ENCODE data around the gene GALNT5. TPM values are rescaled to one million over a fixed set of nuclear protein-coding genes. Genes with fewer than 3 reads are reported as not detected.

GALNT5 gene
- total and polyA plus RNA-seq, 10 of the 15 experiments (the other 5 are each of a cell fraction or from before 2014, with no cell fraction given), result under 0.01 to 0.25 (median 0.03) TPM; not detected in 4

DNA sequence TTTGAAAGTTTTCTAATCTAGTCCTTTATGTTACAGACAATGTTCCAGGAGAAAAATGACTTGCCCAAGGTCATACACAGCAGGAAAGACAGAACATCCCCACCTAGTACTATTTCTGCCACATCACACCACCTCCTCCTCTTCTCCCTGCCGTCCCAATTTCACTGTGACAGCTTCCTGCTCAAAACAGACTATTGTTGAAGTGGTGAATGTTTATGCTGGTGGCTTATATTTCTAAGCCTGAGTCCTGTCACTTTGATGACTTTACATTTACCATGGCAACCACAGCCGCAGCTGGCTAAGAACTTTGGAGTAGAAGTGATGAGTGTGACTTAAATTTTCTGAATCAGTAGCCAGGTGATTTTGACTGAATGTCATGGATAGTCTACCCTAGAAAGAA is 10.0 kb downstream of the GALNT5 start (continued):
- TF ChIP-seq ZNF274 (IDR thresholded peaks at IDR 0.05; ENCODE audit: insufficient read depth, insufficient read length), result no peak

DNA sequence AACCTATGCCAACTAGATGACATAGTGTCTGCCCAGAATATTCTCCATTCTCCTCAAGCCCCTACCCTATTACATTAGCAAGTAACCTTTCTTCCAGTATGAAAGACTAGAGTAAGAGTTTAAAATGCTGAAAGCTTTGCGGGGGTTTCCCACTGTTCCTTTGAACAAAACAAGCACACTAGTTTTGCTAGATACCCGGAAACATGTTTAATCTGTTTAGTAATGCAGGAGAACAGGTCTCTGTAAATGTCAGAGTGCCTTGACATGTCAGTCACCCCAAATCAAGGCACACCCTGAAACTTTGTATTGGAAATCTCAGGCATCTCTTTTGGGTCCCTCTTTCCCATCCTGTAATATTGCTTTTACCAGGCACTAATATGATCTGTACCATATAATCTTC is 11.6 kb downstream of the GALNT5 start:
- WGBS (ENCODE audit: insufficient coverage, insufficient replicate concordance, low lambda C conversion rate, missing lambda C conversion rate), result 58% methylated on average over 2 of the region's 2 CpGs
- no peaks in the 10 kb centered on the region for H3K4me1 ChIP-seq (ENCODE audit: control insufficient read depth, insufficient read depth, low read length)
- BruUV-seq (replicated peaks), result no TSS peak
- H3K36me3 ChIP-seq (ENCODE audit: control insufficient read depth in 2 of 2, insufficient read depth in 2 of 2, low read length in 1 of 2), result no peaks in the 10 kb centered on the region
- H3K9ac ChIP-seq (ENCODE audit: control insufficient read depth, insufficient read depth, low read length), result no peak overlapping the region
- H3K27ac ChIP-seq (ENCODE audit: control insufficient read depth, insufficient read depth), result no peak overlapping the region
- ATAC-seq, result no peak
- RAD21 ChIA-PET (ENCODE audit: unreplicated experiment), result no interaction called here
- H3K4me3 ChIP-seq, result no peak overlapping the region
- no peaks in the 10 kb centered on the region for H4K20me1 ChIP-seq (ENCODE audit: control insufficient read depth, insufficient read depth)
- H2AFZ ChIP-seq (ENCODE audit: control insufficient read depth, low read depth, low read length), result no peak overlapping the region
- CTCF ChIA-PET, result no interaction called here
- no peak overlapping the region for H3K4me2 ChIP-seq (ENCODE audit: control insufficient read depth, insufficient read depth)
- H3K79me2 ChIP-seq (ENCODE audit: control insufficient read depth, insufficient read depth, low read length), result no peaks in the 10 kb centered on the region
- POLR2A ChIA-PET, result no interaction called here
- intact Hi-C loops (cut with micrococcal nuclease; ENCODE audit: unreplicated experiment) (no loop called here), in situ Hi-C loops (cut with MboI) (no loop called here)
- no peaks in the 10 kb centered on the region for H3K9me3 ChIP-seq (replicated peaks; ENCODE audit: control insufficient read depth, insufficient read depth, low read length)
- SMC1A ChIA-PET (ENCODE audit: uncharacterized antibody, unreplicated experiment), result interaction anchor here (1.5 kb wide), 1 partner anchor 8 kb away, joined by 3 read pairs; no protein-coding TSS in a partner anchor
- TF ChIP-seq MTA3 (IDR thresholded peaks at IDR 0.05; ENCODE audit: borderline replicate concordance, low read length) (no peak), RCOR1 (conservative IDR thresholded peaks at IDR 0.05; ENCODE audit: low read depth, low read length) (no peak)
- no peak for FAIRE-seq
- no peak for DNase-seq (ENCODE audit: low read depth, low spot score)
- H3K27me3 ChIP-seq (replicated peaks in 1 of 2; ENCODE audit: control insufficient read depth in 2 of 2, insufficient read depth in 2 of 2, low read length in 1 of 2), result no peaks in the 10 kb centered on the region

DNA sequence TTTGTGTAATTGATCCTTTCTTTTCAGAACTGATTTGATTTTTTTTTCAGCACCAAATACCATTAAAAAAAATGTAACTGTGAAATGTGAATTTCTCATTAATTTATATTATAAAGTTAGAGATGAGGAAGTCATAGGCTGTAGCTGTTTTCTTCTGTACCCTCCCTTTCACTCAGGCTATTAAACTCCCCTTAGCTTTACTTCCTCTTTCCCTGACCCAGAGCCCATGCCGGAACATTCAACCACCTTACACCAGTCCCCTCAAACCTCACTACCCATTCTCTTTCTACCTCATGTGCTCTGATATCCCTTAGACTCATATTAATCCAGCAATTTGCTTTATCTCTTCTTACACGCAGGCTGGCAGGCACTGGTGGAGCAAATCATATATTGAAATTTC is 12.4 kb downstream of the GALNT5 start:
- Histone ChIP-seq H4K20me1 (ENCODE audit: control insufficient read depth, insufficient read depth) (no peaks in the 10 kb centered on the region), H3K27ac (ENCODE audit: control insufficient read depth, insufficient read depth) (no peak overlapping the region), H3K9ac (ENCODE audit: control insufficient read depth, insufficient read depth, low read length) (no peak overlapping the region), H3K4me1 (ENCODE audit: control insufficient read depth, insufficient read depth, low read length) (no peaks in the 10 kb centered on the region), H2AFZ (ENCODE audit: control insufficient read depth, low read depth, low read length) (no peak overlapping the region), H3K9me3 (replicated peaks; ENCODE audit: control insufficient read depth, insufficient read depth, low read length) (no peaks in the 10 kb centered on the region), H3K4me3 (no peak overlapping the region), H3K79me2 (ENCODE audit: control insufficient read depth, insufficient read depth, low read length) (no peaks in the 10 kb centered on the region), H3K36me3 (ENCODE audit: control insufficient read depth in 2 of 2, insufficient read depth in 2 of 2, low read length in 1 of 2) (no peaks in the 10 kb centered on the region), H3K27me3 (replicated peaks in 1 of 2; ENCODE audit: control insufficient read depth in 2 of 2, insufficient read depth in 2 of 2, low read length in 1 of 2) (no peaks in the 10 kb centered on the region), H3K4me2 (ENCODE audit: control insufficient read depth, insufficient read depth) (no peak overlapping the region)
- ChIA-PET POLR2A (interaction anchor here (1.3 kb wide), 1 partner anchor 9 kb away, joined by 4 read pairs; no protein-coding TSS in a partner anchor), CTCF (interaction anchor here (0.9 kb wide), 1 partner anchor 31 kb away, joined by 3 read pairs; no protein-coding TSS in a partner anchor), RAD21 (ENCODE audit: unreplicated experiment) (interaction anchor here (0.9 to 1.1 kb wide), 2 partner anchors 32 to 77 kb away, joined by 3 to 5 read pairs; no protein-coding TSS in a partner anchor), SMC1A (ENCODE audit: uncharacterized antibody, unreplicated experiment) (interaction anchor here (1.0 to 2.7 kb wide), 5 partner anchors 10 to 37 kb away, joined by 3 to 12 read pairs (median 5); no protein-coding TSS in a partner anchor)
- in situ Hi-C loops (cut with MboI) (no loop called here), intact Hi-C loops (cut with micrococcal nuclease; ENCODE audit: unreplicated experiment) (no loop called here)
- peak; percentile 38 for FAIRE-seq
- BruUV-seq (replicated peaks), result no TSS peak
- WGBS (ENCODE audit: insufficient coverage, insufficient replicate concordance, low lambda C conversion rate, missing lambda C conversion rate), result 47% methylated on average over 2 of the region's 2 CpGs
- ATAC-seq, result peak; percentile 79
- no peak for DNase-seq (ENCODE audit: low read depth, low spot score)
- no peak for TF ChIP-seq CREM (IDR thresholded peaks at IDR 0.05; ENCODE audit: low read depth)
- no peak for TF ChIP-seq ZZZ3 (IDR thresholded peaks at IDR 0.05; ENCODE audit: control insufficient read depth, insufficient read length, low read depth)
- no peak for TF ChIP-seq SMARCA5 (IDR thresholded peaks at IDR 0.05)
- no peak for TF ChIP-seq ATF2 (IDR thresholded peaks at IDR 0.05; ENCODE audit: low read length)
- TF ChIP-seq SP1 (IDR thresholded peaks at IDR 0.05; ENCODE audit: low read depth, low read length), result no peak
- no peak for TF ChIP-seq NR2F1 (conservative IDR thresholded peaks at IDR 0.05)
- TF ChIP-seq ZNF207 (IDR thresholded peaks at IDR 0.05; ENCODE audit: borderline replicate concordance), result no peak
- TF ChIP-seq, protein P1, sequence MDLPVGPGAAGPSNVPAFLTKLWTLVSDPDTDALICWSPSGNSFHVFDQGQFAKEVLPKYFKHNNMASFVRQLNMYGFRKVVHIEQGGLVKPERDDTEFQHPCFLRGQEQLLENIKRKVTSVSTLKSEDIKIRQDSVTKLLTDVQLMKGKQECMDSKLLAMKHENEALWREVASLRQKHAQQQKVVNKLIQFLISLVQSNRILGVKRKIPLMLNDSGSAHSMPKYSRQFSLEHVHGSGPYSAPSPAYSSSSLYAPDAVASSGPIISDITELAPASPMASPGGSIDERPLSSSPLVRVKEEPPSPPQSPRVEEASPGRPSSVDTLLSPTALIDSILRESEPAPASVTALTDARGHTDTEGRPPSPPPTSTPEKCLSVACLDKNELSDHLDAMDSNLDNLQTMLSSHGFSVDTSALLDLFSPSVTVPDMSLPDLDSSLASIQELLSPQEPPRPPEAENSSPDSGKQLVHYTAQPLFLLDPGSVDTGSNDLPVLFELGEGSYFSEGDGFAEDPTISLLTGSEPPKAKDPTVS (IDR thresholded peaks at IDR 0.05; ENCODE audit: low read depth, low read length), result no peak
- TF ChIP-seq BHLHE40 (IDR thresholded peaks at IDR 0.05; ENCODE audit: borderline replicate concordance in 1 of 2, low read depth in 2 of 2, low read length in 1 of 2), result no peak
- no peak for TF ChIP-seq CREB1 (IDR thresholded peaks at IDR 0.05; ENCODE audit: low read depth)
- TF ChIP-seq FOXK2 (IDR thresholded peaks at IDR 0.05), result no peak
- TF ChIP-seq FOXM1 (IDR thresholded peaks at IDR 0.05; ENCODE audit: low read depth, low read length), result no peak

All from GM12878 (cell line).